ENCODE data around the gene MEG3.

The MEG3 gene

DNA sequence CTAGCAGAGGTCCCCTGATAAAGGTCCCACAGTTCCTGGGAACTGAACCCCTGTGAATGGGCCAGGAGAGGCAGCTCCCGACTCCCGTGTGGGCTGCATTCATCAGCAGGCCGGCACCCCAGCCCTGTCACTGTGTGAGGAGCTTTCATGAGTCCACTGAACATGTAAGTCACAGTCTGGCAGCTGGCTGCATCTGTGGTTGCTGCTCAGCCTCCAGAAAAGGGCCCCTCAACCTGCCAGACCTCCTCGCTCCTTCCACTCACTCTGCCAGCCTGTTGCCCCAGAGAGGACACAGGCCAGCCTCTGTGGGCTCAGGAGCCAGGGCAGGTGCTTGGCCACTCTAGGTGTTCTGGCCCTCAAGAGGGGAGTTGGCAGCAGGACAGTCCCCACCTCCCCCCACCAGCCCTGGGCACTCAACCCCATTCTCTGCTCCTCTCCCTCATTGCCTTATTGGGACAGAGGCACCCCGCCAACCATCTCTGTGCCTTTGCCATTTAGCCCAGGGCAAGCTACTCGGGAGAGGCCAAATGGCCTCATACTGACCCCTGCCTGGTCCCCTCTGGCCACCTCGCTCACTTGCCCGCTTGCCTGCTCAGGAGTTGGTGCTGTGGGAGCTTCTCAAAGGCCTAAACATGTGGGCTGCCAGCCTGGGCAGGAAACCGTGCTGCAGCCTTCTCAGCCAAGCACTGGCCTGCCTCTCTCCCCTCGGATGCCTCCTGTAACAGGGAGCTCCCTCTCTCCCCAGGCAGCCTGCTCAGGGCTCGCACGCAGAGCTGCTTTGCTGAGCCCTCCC lies 75.7 kb downstream of the MEG3 start:
- no peak for DNase-seq

GRCh38 chr14:100902295-100903133 lies 76.6 kb downstream of the MEG3 start:
- no peak for DNase-seq

- DNase-seq, result no peak
Observed at GRCh38 chr14:100903134-100903468, 77.2 kb downstream of the MEG3 start.

- no peak for DNase-seq
Observed at GRCh38 chr14:100903672-100904185, 77.8 kb downstream of the MEG3 start, which contains the start of gene RTL1. Gene RTL1, minus strand, starts transcription at chr14:100903722. Its CDS starts 18,934 bp downstream, at chr14:100884788.

DNA sequence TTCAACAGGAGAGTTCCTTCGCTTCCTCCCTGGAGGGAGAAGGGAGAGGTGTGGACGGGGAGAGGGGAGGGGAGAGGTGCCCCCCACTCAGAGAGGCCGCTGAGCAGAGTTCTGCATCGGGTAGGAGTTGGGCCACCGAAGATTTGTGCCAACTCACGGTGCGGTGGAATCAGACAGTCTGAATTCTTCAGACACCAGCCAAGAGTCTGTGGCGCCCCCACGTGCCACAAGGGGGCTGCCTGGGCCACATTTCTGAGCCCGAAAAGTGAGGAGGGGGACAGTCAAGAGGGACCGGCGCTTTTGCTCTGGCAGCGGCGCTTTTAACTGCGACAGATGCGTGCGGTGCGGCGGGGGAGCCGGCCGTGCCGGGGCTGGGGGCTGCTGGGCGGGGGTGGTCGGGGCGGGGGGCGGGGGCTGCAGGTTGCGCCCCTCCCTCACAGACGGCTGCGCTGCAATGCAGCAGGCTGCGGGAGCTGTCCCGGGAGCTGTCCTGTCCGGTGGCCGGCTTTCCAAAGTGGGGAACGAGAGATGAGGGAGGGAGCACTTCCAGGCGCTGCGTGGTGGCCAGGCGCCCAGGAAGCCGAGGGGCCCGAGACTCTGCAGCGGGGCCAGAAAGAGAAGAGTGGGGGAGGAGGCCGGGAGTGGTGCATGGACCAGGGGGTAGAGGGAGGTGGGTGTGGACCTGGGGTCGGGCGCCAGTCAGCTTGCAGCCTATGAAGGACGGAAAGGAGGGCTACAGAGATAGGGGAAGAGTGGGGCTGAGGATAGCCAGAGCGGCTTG lies 78.6 kb downstream of the MEG3 start:
- DNase-seq, result no peak

DNA sequence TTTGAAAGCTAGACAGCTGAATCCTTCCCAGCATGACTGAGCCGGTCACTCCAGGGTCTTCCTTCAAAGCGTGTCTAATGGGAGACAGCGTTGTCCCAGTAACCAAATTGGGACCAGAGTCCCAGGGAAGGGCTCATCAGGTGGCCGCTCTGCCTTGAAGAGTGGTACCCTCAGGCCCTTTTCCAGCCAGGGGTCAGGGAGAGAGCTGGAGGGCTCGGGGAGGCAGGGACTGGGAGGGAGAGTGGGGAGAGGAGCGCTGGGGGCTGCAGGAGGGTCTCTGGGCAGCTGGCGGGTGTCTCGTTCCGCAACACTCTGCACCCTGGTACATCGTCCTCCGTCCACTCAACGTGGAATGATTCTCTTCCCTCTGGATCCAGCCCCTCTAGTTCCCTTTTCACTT lies 79.2 kb downstream of the MEG3 start:
- DNase-seq, result no peak

DNA sequence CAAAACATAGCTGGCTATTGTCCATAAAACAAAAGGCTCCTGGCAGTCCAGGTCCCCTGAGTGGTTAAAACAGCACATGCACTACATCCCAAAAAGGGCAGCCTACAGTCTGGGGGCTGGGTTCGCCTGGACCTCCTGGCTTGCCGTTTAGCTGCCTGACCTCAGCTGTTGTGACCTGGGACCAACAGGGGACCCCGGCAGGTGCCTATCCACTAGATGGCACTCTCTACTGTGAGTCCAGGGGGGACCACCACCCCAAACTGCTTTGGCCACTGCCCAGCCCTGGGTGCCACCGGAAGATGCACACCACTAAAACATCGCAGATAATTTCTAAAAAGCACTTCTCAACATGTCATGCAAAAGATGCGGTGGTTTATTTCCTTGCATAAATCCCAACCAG lies 80.5 kb downstream of the MEG3 start:
- no peak for DNase-seq

DNA sequence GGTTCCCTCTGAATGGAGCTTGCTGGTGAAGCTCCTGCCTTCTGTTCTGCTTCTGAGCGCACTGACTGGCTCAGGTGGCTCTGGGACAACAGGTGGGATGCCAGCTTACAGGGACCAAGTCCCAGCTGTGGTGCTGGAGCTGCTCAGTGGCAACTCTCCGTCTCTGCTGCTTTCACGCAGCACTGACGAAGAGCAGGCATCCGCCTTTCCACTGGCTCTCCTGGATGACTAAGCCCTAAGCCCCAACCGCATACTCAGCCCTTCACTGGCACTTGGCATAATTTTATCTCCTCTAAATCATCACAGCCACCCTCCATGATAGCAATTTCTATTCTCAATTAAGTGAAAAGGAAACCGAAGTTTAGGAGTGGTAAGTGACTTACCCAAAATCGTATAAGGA lies 81.3 kb downstream of the MEG3 start:
- DNase-seq, result no peak

- no peak for DNase-seq
Observed at GRCh38 chr14:100909439-100909838, 83.5 kb downstream of the MEG3 start.
